HG03520 (cell line): ENCODE measurements around the gene JAG1.
"Not testable (repeated sequence)": the region's sequence is repeated elsewhere in the genome, so short reads cannot be mapped to it uniquely, and the experiment has no call there.

ENCODE experiments used
- ATAC-seq: cut with Tn5 transposase; IDR thresholded peaks from one replicate; pipeline ENCODE4 v1.9.1; 2021; ENCODE audit warnings: mild to moderate bottlenecking, moderate library complexity; ENCODE audit not compliant: unreplicated experiment

The JAG1 gene

DNA sequence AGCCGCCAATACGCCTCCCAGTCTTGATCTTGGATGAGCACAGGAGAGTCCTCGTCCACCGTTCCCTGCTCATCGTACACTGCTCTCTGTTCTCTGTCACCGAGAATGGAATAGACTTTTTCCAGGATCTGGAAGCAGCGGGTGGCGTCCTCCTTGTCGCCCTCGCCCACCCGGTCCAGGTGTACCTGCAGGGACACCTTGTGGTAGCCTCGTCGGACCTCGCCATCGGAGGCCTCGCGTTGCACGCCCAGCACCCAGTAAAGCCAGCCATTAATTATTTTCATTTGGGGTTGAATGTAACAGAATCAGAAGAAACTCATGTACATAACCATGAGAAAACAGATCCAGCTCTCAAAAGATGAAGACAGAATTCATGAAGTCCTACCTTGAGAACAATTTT lies 59.9 kb downstream of the JAG1 start:
- no peak for ATAC-seq

DNA sequence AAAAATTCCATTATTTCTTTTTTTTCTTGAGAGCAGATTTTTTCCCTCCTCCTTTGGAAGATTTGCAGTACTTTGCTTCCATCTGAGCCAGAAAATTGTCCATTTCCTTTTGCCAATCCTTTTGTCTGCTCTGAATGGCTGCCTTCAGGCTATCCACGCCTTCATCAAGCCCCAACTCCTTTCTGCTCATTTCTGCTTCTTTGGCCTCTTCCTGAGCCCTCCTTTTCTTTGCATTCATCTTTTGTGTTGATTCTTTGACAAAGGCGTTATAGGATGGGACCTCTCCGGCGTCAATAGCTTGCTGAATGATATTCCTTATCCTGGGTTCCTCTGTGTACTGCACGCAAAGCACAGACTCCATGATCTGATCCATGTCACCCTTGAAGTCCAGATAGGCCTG lies 60.4 kb downstream of the JAG1 start:
- ATAC-seq, result not testable (repeated sequence)

DNA sequence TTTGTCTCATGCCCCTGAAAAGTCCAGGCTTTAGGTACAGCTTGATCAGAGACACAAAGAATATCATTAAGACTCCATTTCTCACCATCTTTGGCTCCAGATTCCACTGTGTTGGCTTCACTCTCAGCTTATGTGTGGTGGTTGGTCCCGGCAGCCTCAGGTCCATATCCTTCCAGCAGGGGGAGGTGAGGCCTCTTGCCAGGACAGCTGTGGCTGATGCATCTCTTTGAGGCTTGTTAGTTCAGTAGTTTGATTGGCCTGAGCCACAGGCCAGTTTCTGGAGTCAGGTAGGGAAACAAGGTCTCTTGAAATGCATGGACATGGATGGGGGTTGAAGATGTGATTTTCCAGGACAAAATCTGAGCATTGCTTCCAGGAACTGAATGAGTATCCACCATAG lies 62.4 kb downstream of the JAG1 start:
- peak; percentile 72 for ATAC-seq

DNA sequence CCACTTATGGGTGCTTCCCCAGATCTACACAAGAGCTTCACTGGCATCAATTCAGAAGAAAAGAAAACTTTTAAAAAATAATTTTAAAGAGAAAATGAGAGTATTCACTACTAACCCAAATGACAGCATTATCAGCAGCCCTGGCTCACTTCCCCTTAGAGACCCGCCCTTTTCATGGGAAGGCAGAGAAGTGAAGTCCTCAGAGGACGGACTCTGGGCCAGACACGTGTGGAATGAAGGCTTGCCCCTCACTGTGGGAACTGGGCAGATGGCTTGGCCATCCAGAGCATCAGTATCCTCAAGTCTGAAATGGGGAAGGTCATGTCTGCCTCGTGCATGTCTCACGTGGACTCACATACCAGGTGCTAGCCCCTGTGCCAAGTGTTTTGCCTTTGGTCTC lies 63.5 kb downstream of the JAG1 start:
- ATAC-seq, result no peak

DNA sequence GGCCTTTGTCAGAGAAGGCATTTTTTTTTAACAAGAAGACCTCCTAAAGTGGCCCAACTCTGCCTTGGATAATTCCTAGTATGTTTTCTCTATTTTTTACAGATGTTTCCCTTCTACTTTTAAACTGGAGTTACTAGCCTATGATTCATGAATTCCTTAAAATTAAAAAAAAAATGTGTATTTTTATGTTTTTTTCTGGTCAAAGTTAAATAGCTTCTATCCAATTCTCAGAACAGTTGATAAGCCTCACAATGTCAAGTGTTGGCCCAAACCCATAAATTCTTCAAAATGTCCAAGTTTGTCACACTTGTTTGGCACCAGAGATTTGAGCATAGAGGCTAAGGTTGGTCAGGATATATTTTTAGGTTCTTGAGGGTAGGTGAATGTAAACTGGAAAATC lies 64.0 kb downstream of the JAG1 start:
- no peak for ATAC-seq

DNA sequence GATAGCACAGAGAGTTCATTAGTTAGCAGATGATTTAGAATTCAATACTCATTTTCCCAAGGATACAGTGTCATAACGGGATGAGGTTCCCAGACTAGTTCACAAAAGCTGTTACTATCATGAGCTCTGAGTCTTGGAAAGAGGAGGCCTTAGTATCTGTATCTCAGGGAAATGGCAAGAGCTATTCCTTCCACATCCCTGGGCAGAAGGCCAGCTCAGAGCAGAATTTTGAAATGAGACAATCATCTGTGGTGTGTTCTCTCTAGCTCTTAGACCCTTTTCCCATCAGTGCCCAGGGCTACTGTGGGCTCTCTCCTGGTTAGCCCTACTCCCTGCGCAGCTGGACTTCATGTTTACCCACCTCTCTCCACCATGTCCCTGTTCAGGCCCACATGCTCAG lies 64.5 kb downstream of the JAG1 start:
- ATAC-seq, result no peak

DNA sequence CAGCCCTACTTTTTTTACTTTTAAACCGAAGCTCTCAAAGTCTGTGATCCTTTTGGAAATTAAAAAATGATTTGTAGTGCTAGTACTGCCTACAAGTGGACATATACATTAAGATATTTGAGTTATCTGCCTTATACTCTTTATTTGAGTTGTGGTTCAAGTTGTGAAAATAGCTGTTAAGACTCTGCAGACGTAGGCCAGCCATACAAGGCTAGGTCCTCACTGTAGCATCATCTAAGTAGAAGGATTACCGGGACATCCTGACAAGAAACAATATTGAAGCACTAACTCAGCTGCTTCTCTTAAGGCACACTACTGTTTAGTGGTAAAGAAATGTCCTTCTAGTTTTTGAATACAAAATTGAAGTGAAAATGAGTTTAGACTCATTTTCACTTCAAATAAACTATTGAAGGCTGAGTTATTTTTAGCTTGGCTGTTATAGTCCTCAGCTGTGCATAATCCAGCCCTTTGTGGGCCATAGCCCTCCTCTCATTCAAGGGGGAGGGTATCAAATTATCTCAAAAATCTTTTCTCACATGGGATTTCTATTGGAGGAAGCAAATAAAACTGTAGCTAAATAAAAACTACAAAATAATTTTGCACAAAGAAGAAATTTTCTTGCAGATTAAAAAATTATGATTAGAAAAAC lies 68.1 kb downstream of the JAG1 start:
- no peak for ATAC-seq

DNA sequence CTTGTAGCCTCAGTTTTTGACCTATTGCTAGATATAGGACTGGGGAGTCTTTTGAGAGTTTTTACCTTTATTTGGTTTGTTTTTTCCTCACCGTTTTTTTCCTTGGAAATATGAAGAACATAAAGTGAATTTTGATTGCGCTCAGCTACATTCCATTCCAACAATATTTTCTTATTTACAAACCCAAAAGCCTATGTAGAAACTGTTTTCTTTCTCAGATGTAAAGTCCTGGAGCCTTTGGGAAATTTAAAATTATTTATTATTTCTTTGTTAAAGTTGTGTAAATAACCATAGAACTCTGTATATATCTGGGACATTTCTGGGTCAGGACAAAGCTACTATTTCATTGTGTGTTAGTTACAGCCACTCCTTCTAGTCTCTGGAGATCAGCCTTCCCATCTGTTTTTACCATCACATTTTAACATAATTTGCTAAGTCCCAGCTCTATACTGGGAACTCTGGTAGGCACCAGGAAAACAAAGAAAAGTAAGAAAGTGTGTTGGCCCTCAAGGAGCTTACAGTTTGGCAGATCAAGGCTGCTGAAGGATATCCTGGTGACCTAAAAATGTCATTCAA lies 68.8 kb downstream of the JAG1 start:
- no peak for ATAC-seq

DNA sequence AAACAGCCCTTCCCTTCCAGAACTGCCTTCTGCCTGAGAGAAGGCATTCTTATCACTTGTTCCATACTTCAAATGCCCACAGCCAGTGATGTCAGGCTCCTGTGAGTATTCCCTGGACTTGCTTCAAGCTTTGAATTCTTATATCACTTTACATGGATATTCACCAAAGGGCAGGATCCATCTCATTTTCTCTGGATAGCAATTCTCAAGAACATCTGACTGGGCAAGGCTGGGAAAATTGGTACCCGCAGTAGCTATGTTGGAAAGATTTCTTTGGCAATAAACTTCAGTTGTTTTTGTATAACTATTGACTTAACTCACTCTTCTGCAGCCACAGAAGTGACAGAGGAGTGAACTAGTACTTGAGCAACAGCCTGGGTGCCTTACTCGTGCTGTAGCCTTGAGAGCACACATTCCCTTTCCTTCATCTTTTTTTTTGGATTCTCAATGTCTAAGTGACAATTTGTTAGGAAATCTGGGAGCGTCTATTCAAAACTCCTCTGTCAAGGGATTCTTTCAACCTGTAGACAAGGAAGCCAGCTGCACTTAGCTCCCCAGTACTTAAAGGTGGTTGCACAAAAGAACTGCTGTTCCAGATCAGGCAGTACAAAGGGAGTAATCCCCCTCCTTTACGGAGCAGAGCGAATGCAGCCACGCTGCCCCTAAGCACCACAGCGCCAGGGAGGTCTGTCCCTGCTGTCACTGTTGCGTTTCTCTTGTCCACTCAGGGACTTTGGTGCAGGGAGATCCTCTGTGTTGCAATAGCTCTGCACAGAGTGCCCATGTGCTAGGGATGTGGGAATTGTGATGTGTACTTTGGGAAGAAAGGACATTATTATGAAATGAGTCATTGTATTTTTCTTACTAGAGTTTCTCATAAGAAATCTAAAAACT lies 69.6 kb downstream of the JAG1 start:
- no peak for ATAC-seq

DNA sequence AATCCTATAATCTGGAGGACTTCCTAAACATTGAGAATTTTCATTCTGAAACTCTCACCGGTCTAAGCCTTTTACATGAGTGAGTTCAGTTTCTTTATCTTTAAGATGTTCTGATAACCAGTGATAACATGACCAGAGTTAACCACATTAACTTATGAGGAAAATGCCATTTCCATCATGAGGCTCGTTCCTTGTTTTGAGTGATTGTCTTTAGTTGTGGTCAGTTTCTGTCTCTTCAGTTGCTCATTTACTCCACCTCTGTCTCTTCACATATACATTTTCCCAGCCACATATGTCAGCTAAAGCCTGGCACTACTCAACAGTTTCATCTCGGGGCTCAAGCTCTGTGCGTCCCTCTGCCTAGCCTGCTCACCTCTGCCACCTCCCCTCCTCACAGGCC lies 70.4 kb downstream of the JAG1 start:
- ATAC-seq, result no peak

DNA sequence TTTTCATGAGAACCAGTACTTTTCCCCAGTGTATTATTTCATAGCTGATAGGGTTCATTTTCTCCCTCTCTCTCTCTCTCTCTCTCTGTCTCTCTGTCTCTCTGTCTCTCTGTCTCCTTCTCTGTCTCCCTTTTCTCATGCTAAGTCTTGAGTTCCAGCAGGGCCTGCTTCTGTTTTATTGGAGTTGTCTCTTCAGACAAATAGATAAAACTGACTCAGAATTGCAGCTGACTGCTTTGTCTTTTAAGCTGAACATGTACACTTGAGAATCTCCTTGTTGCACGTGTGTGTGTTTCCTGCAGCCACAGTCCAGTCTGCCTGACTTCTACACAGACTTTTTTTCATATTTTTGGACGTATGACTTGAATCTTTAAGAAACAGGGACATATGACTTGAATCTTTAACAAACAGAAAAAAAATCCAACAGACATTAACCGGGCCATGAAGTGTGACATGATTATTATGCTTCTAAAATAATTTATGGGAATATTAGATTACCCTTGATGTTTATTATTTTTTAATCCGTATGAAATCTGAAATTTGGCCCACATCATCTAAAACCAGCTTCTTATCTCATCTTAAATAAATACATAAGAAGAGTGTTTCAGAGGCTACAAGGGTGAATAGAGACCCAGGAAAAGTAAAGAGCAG lies 71.5 kb downstream of the JAG1 start:
- no peak for ATAC-seq

DNA sequence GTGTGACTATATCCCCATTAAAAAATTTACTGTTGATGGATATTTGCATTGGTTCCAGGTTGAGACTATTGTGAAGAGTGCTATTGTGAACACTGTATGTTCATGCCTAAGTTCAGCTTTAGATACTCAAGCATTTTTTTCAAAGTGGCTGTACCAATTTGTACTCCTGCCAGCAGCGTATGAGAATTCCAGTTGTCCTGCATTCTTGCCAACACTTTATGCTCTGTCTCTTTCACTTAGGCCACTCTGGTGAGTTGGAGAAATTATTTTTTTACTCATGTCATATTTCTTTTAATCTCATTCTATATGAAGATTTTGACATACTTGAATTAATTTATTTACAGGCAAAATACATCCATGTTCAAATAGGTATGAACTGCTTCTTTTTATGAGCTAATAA lies 76.2 kb downstream of the JAG1 start:
- ATAC-seq, result no peak

DNA sequence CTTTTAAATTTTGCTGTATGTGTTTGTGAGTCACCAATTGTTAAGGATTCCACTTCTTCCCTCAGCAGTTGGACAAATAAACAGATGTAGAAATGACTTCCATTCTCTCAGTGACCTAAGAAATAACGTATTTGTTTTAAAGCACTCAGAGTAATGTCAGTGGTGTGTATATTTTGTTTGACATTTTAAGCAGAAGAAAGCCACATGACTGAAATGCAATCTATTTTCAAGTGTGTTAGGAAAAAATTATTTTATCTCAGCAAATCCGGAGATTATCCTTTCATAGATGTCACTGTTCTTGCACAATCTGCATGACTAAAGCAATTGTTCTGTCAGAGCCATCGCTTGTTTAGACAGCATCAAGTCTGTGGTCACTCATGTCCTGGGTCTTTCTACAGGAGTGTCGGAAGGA lies 77.1 kb downstream of the JAG1 start:
- ATAC-seq, result no peak

DNA sequence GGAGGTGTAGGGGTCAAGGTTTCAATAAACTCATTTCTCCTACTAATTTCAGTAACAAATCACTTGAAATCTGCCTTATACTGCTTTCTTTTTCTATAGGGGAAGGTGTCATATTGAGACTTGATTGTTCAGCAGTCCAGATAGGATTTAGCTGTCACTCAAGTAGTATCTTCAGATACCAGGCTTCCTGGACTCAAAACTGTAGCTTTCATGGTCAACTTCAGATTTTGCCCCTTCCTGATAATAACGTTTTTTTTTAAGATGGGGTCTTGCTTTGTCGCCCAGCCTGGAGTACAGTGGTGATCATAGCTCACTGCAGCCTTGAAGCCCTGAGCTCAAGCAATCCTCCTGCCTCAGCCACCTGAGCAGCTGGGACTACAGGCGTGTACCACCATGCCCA lies 77.8 kb downstream of the JAG1 start:
- no peak for ATAC-seq

DNA sequence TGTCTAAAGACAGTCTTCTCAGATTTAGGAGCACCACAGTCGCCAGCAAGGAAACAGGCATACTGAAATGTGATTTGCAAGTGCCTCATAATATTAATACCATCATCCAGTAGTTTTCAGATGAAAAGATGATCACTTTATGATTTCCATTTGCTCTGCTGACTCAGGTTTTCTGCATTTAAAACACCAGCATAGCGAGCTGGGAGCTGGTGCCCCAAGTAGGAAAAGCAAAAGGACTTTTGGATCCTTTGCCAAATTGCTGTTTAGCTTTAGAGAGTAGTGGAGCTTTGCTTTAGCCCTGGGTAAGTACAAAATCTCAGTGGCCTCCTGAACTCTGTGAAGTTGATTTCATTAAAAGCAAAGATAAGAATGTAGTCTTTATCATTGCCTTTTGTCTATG lies 78.5 kb downstream of the JAG1 start:
- ATAC-seq, result no peak

DNA sequence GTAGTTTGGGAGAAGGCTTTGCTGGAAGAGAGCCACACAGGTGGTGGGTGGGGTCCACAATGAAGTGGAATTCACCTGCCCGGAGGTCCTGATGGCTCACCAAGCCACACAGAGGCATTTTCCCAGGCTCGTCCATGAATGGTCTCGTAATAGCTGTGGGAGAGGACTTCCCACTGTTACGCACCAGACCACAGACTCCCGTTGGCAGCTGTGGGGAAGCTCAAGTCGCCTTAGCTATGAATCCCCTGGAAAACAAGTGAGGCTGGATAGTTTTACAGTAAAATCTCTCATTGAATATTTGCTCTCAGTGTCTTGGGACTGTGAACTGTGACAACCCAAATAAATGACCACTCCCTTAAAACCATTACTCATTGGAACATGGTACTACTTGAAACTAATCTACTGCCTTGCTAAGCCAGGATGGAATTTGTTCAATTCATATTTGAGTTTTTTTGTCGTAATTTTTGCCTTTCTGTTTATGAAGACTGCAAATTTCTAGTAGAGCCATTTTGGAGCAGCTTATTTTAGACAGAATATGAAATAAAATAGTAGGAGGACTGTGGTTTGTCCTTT lies 79.4 kb downstream of the JAG1 start:
- no peak for ATAC-seq

DNA sequence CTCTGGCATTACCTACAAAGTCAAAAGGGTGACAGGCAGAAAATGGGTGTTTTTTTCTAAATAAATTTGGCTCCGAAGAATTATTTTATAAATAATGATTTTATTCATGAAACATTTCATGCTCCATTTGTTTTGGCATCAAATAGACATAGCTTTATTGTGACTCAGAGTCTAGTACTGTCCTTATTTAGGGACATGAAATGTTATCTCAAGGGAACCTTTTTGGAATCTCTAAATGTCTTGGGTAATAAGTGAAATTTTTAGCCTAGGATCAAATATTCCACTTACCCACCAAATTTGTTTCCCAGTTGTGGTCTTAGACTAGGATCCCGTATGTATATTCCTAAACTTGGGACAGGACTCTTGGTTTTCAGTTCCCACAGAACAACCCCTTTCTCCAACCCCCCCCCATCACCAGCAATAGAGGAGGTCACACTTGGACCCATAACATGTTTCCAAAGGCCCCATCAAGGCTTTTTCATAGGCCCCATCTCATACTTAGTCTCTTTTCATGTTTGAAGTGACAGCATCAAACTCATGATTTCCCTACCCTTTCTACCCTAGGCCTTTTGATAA lies 81.8 kb downstream of the JAG1 start:
- no peak for ATAC-seq

DNA sequence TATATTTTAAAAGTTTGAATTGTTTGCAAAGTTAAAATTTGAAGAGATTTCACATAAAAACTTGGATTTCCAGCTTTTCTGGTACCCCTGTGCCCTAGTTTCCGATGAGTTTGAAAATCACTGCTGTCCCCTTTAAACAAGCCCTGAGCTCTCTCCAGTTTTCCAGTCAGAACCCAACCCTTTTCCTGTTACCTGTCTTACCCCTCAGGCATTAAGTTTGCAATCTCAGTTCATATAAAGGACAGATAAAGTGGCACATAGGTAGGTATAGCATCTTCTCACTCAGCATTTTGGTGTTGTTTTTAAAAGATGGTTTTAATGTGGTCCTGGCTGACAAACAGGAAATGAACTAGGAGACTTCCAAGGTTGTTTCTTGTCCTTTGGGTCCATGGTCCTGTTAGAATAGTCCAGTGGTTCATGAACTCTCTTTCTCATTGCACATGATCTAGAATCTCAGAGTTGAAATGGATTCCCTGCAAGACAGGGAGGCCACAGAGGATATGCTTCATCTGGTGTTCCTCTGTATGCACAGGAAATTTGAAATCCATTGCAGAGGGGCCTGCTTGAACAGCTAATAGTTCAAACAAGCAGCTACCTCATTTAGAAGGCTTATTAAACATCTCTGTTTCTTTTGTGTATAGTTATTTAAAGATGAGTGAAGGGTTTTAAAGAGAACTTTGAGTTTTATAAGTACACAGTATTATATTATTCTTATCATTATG lies 82.7 kb downstream of the JAG1 start:
- ATAC-seq, result no peak

DNA sequence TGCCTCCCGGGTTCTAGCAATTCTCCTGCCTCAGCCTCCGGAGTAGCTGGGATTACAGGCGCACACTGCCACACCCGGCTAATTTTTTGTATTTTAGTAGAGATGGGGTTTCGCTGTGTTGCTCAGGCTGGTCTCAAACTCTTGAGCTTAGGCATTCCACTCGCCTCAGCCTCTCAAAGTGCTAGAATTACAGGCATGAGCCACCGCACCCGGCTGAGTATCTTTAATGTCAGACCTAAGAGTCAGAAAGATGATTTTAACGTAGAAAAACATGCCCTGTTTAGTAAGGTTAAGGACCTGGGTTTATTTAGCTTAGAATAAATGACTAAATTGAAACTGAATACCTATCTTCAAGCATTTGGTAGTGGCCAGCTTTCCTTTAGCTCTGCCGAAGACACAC lies 83.4 kb downstream of the JAG1 start:
- ATAC-seq, result not testable (repeated sequence)
